Measurements from ENCODE around the gene SGPP1. TPM values are rescaled to one million over a fixed set of nuclear protein-coding genes. Genes with fewer than 3 reads are reported as not detected.

The SGPP1 gene
- total and polyA plus RNA-seq, 12 donors, result 6.3 to 54.3 (median 24.1) TPM

DNA sequence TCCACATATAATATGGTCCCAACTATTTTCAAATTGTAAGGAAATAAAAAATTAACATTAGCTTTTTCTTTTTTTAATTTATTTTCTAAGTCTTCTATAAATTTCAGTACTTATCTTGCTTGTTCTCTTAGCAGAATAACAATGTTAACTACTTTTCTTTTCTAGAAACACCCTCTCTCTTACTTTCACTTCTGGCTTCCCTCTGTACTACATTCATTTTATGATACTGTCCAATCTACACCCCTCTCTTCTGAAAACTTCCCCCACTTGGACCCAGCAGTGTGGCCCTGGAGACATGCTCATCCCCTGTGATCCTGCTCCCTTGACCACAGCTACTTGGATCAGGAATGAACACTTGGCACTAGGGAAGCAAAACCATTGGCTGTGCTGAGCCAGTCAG, 15.7 kb downstream of the SGPP1 start:
- no peak overlapping the region for H3K4me3 ChIP-seq
- no peak for DNase-seq
- TF ChIP-seq, protein P1, sequence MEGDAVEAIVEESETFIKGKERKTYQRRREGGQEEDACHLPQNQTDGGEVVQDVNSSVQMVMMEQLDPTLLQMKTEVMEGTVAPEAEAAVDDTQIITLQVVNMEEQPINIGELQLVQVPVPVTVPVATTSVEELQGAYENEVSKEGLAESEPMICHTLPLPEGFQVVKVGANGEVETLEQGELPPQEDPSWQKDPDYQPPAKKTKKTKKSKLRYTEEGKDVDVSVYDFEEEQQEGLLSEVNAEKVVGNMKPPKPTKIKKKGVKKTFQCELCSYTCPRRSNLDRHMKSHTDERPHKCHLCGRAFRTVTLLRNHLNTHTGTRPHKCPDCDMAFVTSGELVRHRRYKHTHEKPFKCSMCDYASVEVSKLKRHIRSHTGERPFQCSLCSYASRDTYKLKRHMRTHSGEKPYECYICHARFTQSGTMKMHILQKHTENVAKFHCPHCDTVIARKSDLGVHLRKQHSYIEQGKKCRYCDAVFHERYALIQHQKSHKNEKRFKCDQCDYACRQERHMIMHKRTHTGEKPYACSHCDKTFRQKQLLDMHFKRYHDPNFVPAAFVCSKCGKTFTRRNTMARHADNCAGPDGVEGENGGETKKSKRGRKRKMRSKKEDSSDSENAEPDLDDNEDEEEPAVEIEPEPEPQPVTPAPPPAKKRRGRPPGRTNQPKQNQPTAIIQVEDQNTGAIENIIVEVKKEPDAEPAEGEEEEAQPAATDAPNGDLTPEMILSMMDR (IDR thresholded peaks at IDR 0.05), result no peak
- no peak for TF ChIP-seq POLR2A (IDR thresholded peaks at IDR 0.05)
- H3K27me3 ChIP-seq, result no peaks in the 10 kb centered on the region
- H3K9me3 ChIP-seq (replicated peaks in 1 of 3), result peaks cover 0 to 3% (median 2%) of the 10 kb centered on the region in 3 donors
- no peaks in the 10 kb centered on the region for H3K4me1 ChIP-seq (replicated peaks in 1 of 2)
- no peaks in the 10 kb centered on the region for H3K36me3 ChIP-seq (replicated peaks in 1 of 2)
- H3K27ac ChIP-seq, result no peak overlapping the region
- intact Hi-C loops (cut with DNase I), result no loop called here

DNA sequence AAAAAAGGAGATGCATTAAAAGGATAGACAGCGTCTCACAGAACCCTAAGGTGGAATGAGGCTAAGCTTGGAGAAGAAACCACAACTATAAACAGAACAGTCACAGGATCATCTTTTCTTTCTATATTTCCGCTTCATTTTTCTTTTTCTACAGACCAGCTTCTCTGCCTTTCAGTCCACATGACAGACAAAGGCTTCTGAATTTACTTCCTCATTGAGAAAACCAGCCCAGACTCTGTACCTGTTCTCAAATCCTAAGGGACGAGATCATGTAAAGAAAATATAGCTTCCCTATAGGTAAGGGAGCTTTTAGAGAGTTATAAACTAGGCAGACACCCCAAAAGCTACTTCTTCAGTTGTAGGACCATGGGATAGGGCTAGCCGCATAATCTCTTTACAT, 17.4 kb downstream of the SGPP1 start:
- H3K9me3 ChIP-seq (replicated peaks in 1 of 3), result no peaks in the 10 kb centered on the region
- WGBS, 4 donors, result 90 to 94% (median 91%) methylated on average over 4 of the region's 4 CpGs
- no peaks in the 10 kb centered on the region for H3K27me3 ChIP-seq
- H3K27ac ChIP-seq, result no peak overlapping the region
- H3K4me1 ChIP-seq (replicated peaks in 1 of 2), result no peaks in the 10 kb centered on the region
- H3K36me3 ChIP-seq (replicated peaks in 1 of 2), result no peaks in the 10 kb centered on the region
- intact Hi-C loops (cut with DNase I), result no loop called here
- TF ChIP-seq, protein P1 (IDR thresholded peaks at IDR 0.05), result no peak
- no peak for TF ChIP-seq POLR2A (IDR thresholded peaks at IDR 0.05)
- H3K4me3 ChIP-seq, result no peak overlapping the region
- no peak for DNase-seq

DNA sequence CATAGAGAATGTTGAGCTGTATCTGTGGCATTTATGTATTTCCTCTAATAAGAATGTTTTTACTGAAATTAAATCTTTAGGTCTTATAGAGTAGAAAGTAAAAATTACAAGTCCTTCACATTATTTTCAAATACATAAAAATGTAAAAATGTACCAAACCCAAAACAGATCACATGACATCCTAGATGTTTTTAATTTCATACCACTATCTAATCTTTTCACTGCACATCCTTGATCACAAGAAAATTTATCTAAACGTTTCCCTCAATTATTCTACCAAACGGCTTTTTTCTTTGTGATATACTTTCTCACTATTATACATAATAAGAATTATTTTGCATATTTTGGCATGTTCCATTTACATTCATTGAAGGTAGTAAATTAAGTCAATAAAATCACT, 18.3 kb downstream of the SGPP1 start:
- no peak overlapping the region for H3K27ac ChIP-seq
- H3K4me3 ChIP-seq, result no peak overlapping the region
- no peak for DNase-seq
- H3K36me3 ChIP-seq (replicated peaks in 1 of 2), result no peaks in the 10 kb centered on the region
- no peaks in the 10 kb centered on the region for H3K4me1 ChIP-seq (replicated peaks in 1 of 2)
- H3K27me3 ChIP-seq, result no peaks in the 10 kb centered on the region
- H3K9me3 ChIP-seq (replicated peaks in 1 of 3), result no peaks in the 10 kb centered on the region
- no peak for TF ChIP-seq POLR2A (IDR thresholded peaks at IDR 0.05)
- TF ChIP-seq, protein P1 (IDR thresholded peaks at IDR 0.05), result no peak
- WGBS, 4 donors, result 36 to 54% (median 50%) methylated on average over 2 of the region's 2 CpGs
- intact Hi-C loops (cut with DNase I), result no loop called here

DNA sequence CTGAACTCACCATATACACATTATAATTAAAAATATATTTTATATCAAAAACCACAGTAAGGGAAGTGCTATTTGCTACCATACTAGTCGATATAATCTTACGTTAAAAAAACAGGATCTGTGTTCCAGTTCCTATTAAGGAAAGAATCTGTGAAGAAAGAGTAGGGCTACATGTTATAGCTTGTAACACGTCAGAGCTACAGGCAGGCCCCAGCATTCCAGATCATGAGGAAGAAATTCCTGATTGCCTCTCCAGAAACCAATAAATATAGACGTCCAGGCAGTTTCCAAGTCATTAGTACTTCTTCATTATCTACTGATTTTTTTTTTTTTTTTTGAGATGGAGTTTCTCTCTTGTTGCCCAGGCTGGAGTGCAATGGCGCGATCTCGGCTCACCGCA, 20.6 kb downstream of the SGPP1 start:
- 87 to 94% (median 93%) methylated on average over 8 of the region's 8 CpGs for WGBS, 4 donors
- intact Hi-C loops (cut with DNase I), result no loop called here
- no peak overlapping the region for H3K27ac ChIP-seq
- H3K4me1 ChIP-seq (replicated peaks in 1 of 2), result no peaks in the 10 kb centered on the region
- H3K36me3 ChIP-seq (replicated peaks in 1 of 2), result no peaks in the 10 kb centered on the region
- no peaks in the 10 kb centered on the region for H3K9me3 ChIP-seq (replicated peaks in 1 of 3)
- no peak for DNase-seq
- H3K27me3 ChIP-seq, result no peaks in the 10 kb centered on the region
- TF ChIP-seq, protein P1 (IDR thresholded peaks at IDR 0.05), result no peak
- TF ChIP-seq POLR2A (IDR thresholded peaks at IDR 0.05), result no peak
- no peak overlapping the region for H3K4me3 ChIP-seq
